Upper lobe of left lung (tissue), 6 donors: ENCODE results near the gene LGALS7. TPM values are rescaled to one million over a fixed set of nuclear protein-coding genes. Genes with fewer than 3 reads are reported as not detected.
"Not testable (repeated sequence)": the region's sequence is repeated elsewhere in the genome, so short reads cannot be mapped to it uniquely, and the experiment has no call there.

Experiments used
- ATAC-seq, 2 donors: fragments of 200-7000 bp; cut with Tn5 transposase; one replicate each; pipeline ENCODE4 v1.9.1; 2022; ENCODE audit warnings: mild to moderate bottlenecking in 2 of 2, moderate library complexity in 2 of 2; ENCODE audit not compliant: low FRiP score in 2 of 2
- DNase-seq, 2 donors: peaks; one replicate each; pipeline ENCODE4 v3.0.0-alpha.2; 2019 to 2020
- H3K27ac ChIP-seq, 4 donors: fragments of 200-600 bp; sonication (generic); one replicate each; pipeline ENCODE4 v1.5.1; 2016 to 2019
- H3K27me3 ChIP-seq, 4 donors: fragments of 200-600 bp; sonication (generic); one replicate each; pipeline ENCODE4 v1.5.1; 2017 to 2019
- H3K36me3 ChIP-seq, 4 donors: fragments of 200-600 bp; sonication (generic); one replicate each; pipeline ENCODE4 v1.5.1; 2016 to 2019
- H3K4me1 ChIP-seq, 4 donors: fragments of 200-600 bp; sonication (generic); one replicate each; pipeline ENCODE4 v1.5.1; 2018 to 2019
- H3K4me3 ChIP-seq, 4 donors: fragments of 200-600 bp; sonication (generic); one replicate each; pipeline ENCODE4 v1.5.1; 2017 to 2019; ENCODE audit warnings: mild to moderate bottlenecking in 2 of 4, moderate library complexity in 1 of 4
- H3K9me3 ChIP-seq, 4 donors: fragments of 200-600 bp; sonication (generic); one replicate each; pipeline ENCODE4 v1.5.1; 2018 to 2019
- CTCF ChIP-seq, 6 experiments: fragments of 450-650 bp in 4 of 6; fragments of 200-600 bp in 2 of 6; sonication (generic) in 2 of 6; IDR thresholded peaks; one replicate each; pipeline ENCODE4 v1.5.1; 2016 to 2019; ENCODE audit warnings: antibody characterized with exemption in 6 of 6
- EP300 ChIP-seq, 4 donors: sonication (generic); formaldehyde crosslinking; IDR thresholded peaks; one replicate each; pipeline ENCODE4 v1.5.1; 2017; ENCODE audit warnings: antibody characterized with exemption in 4 of 4, control low read depth in 2 of 4
- POLR2A ChIP-seq, 4 donors: fragments of 450-650 bp; IDR thresholded peaks; one replicate each; pipeline ENCODE4 v1.5.1; 2016 to 2017; ENCODE audit warnings: antibody characterized with exemption in 4 of 4, mild to moderate bottlenecking in 2 of 4
- POLR2AphosphoS5 ChIP-seq, 2 donors: sonication (generic); formaldehyde crosslinking; IDR thresholded peaks; one replicate each; pipeline ENCODE4 v1.5.1; 2017; ENCODE audit warnings: antibody characterized with exemption in 2 of 2
- WGBS, 2 donors: methylation state at CpG; one replicate each; pipeline ENCODE4 v1.1.5; 2017 to 2018; 5-methylcytosine and 5-hydroxymethylcytosine counted together
- total RNA-seq, 6 donors: library from RNA; depleted of rRNA in 4 of 6; stranded (reverse); fragments of >200 nt in 4 of 6; gene quantifications; one replicate each; pipeline versions ENCODE4 v1.1.0 to v1.2.1, GENCODE V29; 2016 to 2021
- donor health status: DM: no; HTN: no; CAD: no; lungs with moderate emphysema.
- donor health status: DM: no; HTN: yes; CAD: no; lungs with severe emphysema.

LGALS7 gene
- total RNA-seq, 6 donors from 2014 or later: not detected

DNA sequence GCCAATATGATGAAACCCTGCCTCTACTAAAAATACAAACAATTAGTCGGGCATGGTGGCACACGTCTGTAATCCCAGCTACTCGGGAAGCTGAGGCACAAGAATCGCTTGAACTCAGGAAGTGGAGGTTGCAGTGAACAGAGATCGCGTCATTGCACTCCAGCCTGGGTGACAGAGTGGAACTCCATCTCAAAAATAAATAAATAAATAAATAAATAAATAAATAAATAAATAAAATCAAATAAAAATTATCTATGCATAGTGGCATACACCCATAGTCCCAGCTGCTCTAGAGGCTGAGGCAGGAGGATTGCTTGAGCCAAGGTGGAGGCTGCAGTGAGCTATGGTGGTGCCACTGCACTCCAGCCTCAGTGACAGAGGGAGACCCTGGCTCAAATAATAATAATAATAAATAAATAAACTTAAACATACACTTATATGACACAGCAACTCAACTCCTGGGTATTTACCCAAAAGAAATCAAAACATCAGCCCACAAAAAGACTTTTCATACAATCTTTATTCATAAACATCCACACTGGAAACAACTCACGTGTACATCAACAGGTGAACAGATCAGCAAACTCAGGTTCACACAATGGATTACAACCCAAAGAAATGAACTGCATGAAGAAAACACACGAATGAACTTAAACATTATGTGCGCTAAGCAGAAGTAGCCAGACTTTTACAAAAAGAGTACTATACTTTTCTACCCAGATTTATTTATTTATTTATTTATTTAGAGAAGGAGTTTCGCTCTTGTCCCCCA, 6.9 kb downstream of the LGALS7 start:
- no peak for ATAC-seq
- no peak overlapping the region for H3K4me3 ChIP-seq
- no peaks in the 10 kb centered on the region for H3K9me3 ChIP-seq
- peaks cover 4 to 11% (median 9%) of the 10 kb centered on the region in 4 donors for H3K4me1 ChIP-seq
- no peaks in the 10 kb centered on the region for H3K36me3 ChIP-seq
- TF ChIP-seq CTCF (IDR thresholded peaks at IDR 0.05) (no peak), POLR2A (IDR thresholded peaks at IDR 0.05) (no peak), EP300 (IDR thresholded peaks at IDR 0.05) (no peak), POLR2AphosphoS5 (IDR thresholded peaks at IDR 0.05) (no peak)
- H3K27me3 ChIP-seq: no peaks in the 10 kb centered on the region
- H3K27ac ChIP-seq: no peak overlapping the region
- no peak for DNase-seq
- 87 to 94% methylated on average over 10 of the region's 10 CpGs for WGBS, 2 donors

DNA sequence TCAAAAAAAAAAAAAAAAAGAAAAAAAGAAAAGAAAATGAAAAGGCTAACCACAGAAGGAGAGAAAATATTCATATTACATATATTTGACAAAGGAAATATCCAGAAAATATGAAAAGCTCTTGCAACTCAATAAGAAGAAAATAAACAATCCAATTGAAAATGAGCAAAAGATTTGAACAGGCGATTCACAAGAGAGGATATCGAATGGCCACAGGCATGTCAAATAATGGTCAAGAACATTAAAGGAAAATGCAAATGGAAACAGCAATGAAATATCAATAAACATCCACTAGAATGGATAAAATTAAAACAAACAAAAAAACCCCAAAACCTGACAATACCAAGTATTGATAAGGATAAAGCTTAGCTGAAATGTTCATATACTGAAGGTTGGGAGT, 8.1 kb downstream of the LGALS7 start:
- Histone ChIP-seq H3K4me3 (no peak overlapping the region), H3K27me3 (no peaks in the 10 kb centered on the region), H3K27ac (no peak overlapping the region), H3K4me1 (peaks cover 4 to 11% (median 9%) of the 10 kb centered on the region in 4 donors), H3K36me3 (no peaks in the 10 kb centered on the region), H3K9me3 (no peaks in the 10 kb centered on the region)
- 99 to 100% methylated on average over 2 of the region's 2 CpGs for WGBS, 2 donors
- TF ChIP-seq EP300 (IDR thresholded peaks at IDR 0.05): no peak
- no peak for TF ChIP-seq CTCF (IDR thresholded peaks at IDR 0.05)
- no peak for TF ChIP-seq POLR2A (IDR thresholded peaks at IDR 0.05)
- TF ChIP-seq POLR2AphosphoS5 (IDR thresholded peaks at IDR 0.05): no peak
- ATAC-seq: no peak
- no peak for DNase-seq

DNA sequence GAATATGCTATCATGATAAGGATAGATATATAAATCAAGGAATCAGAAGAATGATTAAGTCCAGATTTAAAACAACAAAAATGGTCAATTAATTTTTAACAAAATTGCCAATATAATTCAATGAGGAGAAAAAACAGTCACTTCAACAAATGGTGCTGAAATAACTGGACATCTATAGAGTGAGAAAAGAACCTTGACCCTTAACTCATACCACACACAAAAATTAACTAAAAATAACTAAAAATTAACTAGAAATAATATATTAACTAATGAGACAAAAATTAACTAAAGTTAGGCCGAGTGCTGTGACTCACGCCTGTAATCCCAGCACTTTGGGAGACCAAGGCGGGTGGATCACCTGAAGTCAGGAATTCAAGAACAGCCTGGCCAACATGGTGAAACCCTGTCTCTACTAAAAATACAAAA, 9.5 kb downstream of the LGALS7 start:
- 89% methylated on average over 3 of the region's 3 CpGs for WGBS, 2 donors
- Histone ChIP-seq H3K9me3 (no peaks in the 10 kb centered on the region), H3K4me3 (no peak overlapping the region), H3K36me3 (no peaks in the 10 kb centered on the region), H3K4me1 (peaks cover 0 to 4% (median 0%) of the 10 kb centered on the region in 4 donors), H3K27me3 (no peaks in the 10 kb centered on the region), H3K27ac (no peak overlapping the region)
- ATAC-seq (no peak), DNase-seq (no peak)
- TF ChIP-seq POLR2A (IDR thresholded peaks at IDR 0.05) (no peak), POLR2AphosphoS5 (IDR thresholded peaks at IDR 0.05) (no peak), EP300 (IDR thresholded peaks at IDR 0.05) (no peak), CTCF (IDR thresholded peaks at IDR 0.05) (no peak)

DNA sequence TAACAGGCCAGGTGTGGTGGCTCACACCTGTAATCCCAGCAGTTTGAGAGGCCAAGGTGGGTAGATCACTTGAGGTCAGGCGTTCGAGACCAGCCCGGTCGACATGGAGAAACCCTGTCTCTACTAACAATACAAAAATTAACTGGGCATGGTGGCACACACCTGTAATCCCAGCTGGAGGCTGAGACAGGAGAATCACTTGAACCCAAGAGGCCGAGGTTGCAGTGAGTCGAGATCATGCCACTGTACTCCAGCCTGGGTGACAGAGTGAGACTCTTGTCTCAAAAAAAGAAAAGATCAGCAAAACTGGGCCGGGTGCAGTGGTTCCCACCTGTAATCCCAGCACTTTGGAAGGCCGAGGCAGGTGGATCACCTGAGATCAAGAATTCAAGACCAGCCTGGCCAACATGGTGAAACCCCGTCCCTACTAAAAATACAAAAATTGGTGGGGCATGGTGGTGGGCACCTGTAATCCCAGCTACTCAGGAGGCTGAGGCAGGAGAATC, 11.4 kb downstream of the LGALS7 start:
- H3K27me3 ChIP-seq, H3K9me3 ChIP-seq, H3K36me3 ChIP-seq, DNase-seq, H3K4me3 ChIP-seq, ATAC-seq, H3K27ac ChIP-seq, H3K4me1 ChIP-seq: not testable (repeated sequence)
- 95 to 96% methylated on average over 9 of the region's 9 CpGs for WGBS, 2 donors

GRCh38 chr19:38760805-38761517, 12.4 kb downstream of the LGALS7 start:
- not testable (repeated sequence) for H3K27ac ChIP-seq, H3K4me3 ChIP-seq, H3K27me3 ChIP-seq, H3K4me1 ChIP-seq, H3K36me3 ChIP-seq, DNase-seq, ATAC-seq, H3K9me3 ChIP-seq
- WGBS, 2 donors: 66 to 82% methylated on average over 6 of the region's 6 CpGs
